ENCODE data around the gene ZNF487.

Gene ZNF487

DNA sequence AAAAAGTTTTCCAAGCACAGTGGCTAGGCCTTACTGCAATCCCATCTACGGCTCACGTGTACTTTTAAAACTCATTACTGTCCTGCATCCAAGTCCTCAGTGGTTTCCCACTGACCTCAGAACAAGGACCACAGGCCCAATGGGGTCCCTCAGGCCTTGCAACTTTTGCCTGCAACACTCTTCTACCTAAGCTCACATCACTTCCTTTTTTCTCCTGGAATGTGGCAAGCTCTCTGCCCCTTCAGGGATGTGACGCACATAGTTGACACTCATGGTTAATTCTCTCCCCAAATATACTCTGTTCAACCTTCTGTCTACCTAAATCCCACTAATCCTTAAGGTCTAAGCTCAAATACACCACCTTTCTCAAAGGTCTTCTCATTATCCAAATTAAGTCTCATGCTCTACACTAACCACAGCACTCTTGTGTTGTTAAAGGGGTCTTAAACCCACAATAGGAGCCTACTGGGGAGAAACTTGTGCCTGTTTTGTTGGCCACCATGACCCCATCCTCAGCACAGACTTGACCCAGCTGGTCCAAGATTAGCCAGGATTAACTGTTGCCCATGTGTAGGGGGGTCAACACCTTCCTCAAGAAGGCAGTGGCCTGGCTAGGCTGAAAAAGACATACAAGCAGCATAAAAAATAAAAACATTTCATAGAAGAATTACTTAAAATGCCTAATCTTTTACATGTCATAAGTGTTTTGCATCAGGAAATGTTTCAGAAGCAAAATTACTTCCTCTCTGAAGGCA is 43.1 kb upstream of the ZNF487 start:
- TF ChIP-seq, protein P1, sequence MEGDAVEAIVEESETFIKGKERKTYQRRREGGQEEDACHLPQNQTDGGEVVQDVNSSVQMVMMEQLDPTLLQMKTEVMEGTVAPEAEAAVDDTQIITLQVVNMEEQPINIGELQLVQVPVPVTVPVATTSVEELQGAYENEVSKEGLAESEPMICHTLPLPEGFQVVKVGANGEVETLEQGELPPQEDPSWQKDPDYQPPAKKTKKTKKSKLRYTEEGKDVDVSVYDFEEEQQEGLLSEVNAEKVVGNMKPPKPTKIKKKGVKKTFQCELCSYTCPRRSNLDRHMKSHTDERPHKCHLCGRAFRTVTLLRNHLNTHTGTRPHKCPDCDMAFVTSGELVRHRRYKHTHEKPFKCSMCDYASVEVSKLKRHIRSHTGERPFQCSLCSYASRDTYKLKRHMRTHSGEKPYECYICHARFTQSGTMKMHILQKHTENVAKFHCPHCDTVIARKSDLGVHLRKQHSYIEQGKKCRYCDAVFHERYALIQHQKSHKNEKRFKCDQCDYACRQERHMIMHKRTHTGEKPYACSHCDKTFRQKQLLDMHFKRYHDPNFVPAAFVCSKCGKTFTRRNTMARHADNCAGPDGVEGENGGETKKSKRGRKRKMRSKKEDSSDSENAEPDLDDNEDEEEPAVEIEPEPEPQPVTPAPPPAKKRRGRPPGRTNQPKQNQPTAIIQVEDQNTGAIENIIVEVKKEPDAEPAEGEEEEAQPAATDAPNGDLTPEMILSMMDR (IDR thresholded peaks at IDR 0.05) = no peak

DNA sequence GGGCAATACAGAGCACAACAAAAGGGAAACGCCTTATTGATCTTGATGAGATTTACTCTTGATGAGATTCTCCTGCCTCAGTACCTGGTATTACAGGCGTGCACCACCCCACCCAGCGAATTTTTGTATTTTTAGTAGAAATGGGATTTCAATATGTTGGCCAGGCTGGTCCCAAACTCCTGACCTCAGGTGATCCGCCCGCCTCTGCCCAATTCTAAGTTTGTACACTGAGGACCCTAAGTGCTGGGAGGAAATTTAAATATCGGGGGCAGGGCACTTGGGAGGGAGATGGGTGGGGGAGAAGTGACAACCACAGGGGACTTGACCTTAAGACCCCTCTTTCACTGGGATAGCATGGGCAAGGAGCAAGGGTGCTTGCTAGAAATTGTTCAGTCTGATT is 42.0 kb upstream of the ZNF487 start:
- TF ChIP-seq, protein P1 (IDR thresholded peaks at IDR 0.05) = no peak

DNA sequence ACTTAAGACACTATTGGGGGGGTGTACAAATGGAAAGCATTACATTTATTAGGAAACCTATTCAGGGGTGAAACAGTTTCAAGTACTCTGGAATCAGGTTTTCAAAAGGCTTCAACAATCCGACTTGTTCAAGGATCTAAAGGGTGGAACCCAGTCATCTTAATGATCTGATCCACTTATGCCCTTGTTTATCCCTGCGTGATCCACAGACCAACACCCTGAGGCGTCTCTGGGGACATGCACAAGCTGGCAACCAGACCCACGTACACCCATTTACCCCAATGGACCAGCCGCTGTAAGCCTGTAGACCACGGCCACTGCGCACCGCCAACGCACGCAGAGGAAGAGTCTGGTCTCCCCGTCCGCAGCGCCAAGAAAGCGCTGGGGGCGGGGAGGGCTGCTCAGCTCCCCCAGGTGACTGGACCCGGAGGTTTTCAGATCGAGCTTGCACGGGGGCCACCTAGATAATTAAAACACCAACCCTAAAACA is 41.3 kb upstream of the ZNF487 start:
- TF ChIP-seq, protein P1 (IDR thresholded peaks at IDR 0.05) = no peak

DNA sequence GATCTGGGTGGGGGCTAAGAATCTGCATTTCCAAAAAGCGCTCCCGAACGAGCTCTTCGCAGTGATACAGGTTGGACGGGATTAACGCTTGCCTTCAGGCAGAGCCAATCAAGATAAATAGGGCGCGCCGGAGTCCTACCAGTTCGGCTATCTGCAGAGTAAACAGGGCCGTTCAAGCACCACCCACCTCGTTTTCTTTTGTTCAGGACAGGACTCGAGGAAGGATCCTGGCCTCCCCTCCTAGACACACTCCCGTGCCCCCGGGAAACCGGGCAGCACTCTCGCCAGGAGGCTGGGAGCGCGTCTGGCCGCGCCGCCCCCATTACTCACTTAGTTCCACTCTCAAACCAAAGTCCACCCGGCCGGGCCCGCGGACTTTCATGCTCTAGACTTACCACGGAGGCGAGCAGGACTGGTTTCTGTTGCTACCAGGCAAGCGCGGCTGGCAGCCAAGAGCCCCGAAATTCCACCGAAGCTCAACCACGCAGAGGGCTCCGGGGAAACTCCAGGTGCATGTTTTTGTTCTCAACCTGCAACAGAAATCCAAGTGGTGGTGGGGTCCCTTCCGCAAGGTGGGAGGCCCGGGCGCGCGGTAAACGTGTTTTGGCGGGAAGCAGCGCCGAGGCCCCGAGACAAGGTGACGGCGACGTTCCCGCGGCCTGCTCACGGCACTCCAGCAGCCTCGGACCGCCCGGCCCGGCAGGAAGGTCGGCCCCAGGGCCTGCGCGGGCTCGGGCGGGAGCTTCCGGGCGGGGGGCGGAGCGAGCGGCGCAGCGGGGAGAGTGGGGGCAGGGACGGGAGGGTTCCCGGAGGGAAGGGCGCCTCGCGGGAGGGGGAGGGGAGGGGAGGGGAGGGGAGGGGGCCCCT is 40.6 kb upstream of the ZNF487 start:
- TF ChIP-seq, protein P1 (IDR thresholded peaks at IDR 0.05) = no peak

DNA sequence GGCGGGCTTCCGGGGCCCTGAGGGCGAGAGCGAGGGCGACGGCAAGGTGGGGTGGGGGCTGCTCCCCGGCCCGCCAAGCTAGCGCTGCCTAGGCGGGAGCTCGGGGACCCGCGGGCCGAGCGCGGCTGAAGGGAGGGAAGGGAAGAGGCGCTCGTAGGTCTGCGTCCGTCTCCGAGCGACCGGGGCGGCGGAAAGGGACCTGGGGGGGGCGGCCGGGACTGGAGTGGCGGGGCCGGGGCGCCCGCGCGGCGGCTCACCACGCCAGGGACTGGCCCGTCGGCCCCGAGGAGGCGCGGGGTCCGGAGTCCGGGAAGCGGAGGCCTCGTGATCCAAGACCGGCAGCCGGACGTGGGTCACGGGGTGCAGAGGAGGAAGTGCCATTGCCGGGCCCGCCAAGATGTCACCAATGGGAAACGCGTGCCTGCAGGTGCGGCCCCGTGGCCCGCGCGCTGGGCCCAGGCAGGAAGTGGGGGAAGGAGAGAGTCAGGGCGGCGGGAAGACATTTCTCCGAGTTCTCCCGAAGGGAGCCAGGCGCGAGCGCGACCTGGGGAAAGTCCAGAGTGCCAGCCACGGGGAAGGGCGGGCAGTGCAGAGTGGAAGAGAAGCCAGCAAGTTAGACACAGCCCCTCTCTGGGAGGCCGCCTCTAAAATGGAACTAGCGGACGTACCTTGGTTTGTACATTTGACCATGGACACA is 39.8 kb upstream of the ZNF487 start:
- TF ChIP-seq, protein P1 (IDR thresholded peaks at IDR 0.05) = no peak

DNA sequence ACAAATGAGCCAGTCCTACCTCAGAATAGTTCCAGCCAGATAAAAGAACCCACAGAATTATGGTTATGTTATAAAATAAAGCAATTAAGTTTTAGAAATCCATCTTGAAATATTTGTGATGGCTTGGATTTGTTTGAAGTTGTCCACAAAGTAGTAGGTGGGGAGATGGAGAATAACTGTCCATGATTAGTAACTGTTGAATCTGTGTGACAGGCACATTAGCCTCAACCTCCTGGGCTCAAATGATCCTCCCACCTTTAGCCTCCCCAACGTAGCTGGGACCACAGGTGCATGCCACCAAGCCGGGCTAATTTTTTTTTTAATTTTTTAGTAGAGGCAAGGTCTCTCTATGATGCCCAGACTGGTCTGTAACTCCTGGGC is 38.0 kb upstream of the ZNF487 start:
- TF ChIP-seq, protein P1 (IDR thresholded peaks at IDR 0.05) = no peak

All from LNCAP (cell line).